LoVo (cell line): ENCODE data around the gene FYB2.
"Not testable (repeated sequence)": the region's sequence is repeated elsewhere in the genome, so short reads cannot be mapped to it uniquely, and the experiment has no call there.

Experiments
- DNase-seq: peaks from one replicate; pipeline ENCODE4 v3.0.0-alpha.2; 2016; ENCODE audit warnings: low spot score

Gene FYB2

GRCh38 chr1:56790036-56790435 is 29.2 kb downstream of the FYB2 start:
- DNase-seq, result no peak

GRCh38 chr1:56788588-56788987 is 30.6 kb downstream of the FYB2 start:
- DNase-seq, result peak; percentile 32

DNA sequence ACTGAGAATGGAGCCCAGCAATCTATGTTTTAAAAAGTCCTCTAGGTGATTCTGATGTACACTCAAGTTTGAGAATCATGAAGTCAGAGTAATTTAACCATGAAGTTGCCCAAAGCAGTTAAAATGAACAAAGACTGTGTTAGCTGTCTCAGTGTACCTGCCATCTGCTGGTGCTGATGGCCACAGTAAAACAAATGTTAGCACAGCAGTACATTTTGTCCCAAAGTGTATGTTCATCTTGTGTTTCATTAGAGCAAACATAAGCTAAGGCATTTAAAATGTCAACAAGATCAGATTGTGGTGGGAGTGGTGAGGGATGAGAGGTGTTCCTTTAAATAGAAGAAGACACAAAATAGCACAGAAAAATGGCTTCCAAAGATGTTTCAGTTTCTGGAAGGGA is 31.1 kb downstream of the FYB2 start:
- DNase-seq, result no peak

DNA sequence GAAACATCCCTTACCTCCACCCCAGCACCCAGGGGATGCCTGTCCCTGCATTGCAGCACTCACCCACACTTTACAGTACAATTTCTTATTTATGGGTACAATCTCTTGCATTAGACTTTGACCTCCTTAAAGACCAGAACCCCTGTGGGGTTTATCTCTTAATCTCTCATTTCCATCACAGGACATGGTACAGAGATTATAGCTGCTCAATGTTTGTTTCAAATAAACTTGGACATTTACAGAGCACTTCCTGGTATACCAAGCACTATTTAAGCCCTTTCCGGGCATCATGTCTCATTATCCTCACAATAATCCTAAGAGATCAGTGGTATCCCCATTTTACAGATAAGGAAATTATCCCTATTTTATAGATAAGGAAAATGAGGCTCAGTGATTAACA is 31.9 kb downstream of the FYB2 start:
- DNase-seq, result peak; percentile 4

- no peak for DNase-seq
Observed at GRCh38 chr1:56782773-56783172, 36.4 kb downstream of the FYB2 start.

DNA sequence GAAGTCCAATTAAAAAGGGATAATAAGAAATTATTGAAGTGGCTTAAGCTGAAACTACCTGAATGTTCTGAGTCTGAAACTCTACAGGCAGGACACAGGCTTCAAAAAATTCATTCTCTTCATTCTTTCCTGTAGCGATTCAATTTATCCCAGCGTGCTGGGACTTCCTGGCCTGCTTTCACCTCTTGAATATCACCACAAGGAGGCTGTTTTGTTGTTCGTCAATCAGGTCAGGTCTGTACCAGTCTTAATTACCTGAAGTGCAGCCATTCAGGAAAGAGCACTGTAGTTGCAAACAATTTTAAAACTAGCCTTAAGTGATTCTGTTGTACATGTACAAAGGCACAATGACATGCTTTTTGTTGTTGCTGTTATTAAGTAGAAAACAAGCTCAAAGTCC is 38.4 kb downstream of the FYB2 start:
- no peak for DNase-seq

- no peak for DNase-seq
Observed at GRCh38 chr1:56780128-56780750, 39.0 kb downstream of the FYB2 start.

DNA sequence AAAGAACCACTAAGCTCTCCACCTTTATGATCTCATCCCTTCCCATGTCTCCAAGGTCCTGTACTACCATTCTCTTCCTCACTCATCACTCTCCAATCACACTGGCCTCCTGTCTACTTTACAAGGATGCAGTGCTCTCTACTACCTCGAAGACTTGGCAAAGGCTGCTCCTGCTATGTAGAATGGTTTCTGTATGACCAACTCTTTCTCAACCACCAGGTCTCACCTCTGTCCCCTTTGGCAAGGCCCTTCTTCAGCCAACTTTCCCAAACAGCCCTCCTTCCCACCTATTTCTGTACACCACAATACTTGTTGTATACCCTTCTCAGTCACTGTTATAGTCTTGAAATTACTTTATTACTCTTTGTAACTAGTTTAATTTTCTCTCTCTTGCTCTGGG is 41.2 kb downstream of the FYB2 start:
- DNase-seq, result no peak

GRCh38 chr1:56774732-56775131 is 44.5 kb downstream of the FYB2 start:
- DNase-seq, result not testable (repeated sequence)

DNA sequence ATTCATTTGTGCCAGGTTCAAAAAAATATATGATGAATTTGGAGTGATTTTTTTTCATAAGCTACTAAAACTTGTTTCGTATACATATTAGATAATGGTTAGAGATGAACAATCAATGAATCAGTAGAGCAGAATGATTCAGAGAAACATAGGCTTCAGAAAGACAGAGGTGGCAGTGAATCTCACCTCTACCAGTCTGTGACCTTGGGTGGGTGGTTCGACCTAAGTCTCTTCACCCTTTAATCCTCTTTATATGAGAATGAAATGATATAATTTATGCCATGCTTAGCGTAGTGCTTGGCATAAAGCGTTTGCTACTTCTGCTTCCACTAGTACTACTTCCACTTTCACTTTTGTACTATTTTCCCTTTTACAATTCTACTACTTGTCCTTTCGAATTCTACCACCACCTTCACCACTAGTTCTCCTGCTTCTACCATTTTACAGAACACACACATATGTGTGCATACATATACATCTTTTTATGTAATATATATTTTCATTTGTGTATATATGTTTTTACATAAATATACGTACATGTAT is 45.1 kb downstream of the FYB2 start:
- DNase-seq, result no peak

DNA sequence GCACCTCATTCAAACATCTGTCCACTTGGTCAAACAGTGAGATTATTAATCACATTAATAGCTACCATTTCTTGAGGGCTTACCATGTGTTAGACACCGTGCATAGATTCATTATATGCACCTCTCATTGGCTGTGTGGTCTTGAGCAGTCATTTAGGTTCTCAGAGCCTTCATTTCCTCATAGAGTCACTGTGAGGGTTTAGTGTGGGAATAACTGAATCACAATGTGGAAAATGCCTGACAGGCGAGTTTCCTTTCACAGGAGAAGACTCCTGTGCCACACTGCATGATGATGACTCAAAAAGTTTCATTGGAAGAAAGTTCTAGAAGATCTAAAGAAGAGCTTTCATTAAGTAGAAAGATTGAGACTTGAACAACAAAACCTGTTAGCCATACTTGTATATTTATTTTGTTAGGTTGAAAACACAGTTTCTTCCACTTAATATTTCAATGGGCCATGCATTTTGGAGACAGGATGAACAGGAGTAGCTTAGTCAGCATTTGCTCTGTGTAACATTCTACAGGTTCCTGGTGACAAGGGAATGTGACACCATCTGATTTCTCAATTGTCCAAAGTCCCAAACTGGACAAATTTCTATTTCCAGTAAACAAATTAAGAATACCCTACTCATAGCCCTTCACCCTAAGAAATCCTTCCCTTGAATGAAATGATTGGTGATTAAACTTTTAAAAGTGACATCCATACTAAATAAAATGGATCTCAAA is 45.7 kb downstream of the FYB2 start:
- no peak for DNase-seq

DNA sequence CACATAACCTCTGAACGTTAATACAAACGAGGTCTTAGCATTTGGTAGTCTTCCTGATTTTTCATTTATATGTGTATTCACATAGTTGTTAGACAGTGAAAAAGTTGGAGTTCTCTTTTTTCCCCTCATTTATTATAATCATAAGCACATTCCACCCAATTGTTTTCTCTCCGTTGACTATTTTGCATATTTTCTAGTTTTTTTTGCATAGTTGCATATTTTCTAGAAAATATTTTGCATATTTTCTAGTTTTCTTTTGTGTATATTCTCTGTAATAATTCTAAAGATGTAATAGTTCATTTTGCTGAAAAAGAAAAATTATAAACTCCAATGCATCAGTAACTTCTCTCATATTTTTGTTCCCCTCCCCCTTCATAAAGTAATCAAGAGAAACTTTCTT is 47.5 kb downstream of the FYB2 start:
- no peak for DNase-seq

DNA sequence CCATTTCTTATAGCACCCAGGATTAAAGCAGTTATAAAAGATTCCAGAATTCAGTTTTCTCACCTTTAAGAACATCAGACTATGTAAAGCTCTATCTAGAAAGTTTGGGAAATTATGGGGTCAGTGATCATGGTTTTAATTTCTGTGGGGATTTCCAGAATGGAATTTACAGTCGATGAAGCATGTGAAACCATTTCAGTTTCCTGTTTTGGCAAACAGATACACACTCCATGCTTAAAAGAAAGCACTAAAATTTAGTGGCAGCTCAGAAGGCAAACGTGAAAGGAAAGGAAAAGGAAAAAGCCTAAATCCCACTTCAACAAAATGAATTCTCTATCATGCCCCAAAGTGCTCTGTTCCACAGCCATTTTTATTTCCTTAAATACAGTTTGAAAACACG is 60.4 kb downstream of the FYB2 start:
- no peak for DNase-seq

GRCh38 chr1:56758135-56758534 is 61.1 kb downstream of the FYB2 start:
- peak; percentile 25 for DNase-seq

GRCh38 chr1:56755911-56756310 is 63.3 kb downstream of the FYB2 start:
- DNase-seq, result no peak

DNA sequence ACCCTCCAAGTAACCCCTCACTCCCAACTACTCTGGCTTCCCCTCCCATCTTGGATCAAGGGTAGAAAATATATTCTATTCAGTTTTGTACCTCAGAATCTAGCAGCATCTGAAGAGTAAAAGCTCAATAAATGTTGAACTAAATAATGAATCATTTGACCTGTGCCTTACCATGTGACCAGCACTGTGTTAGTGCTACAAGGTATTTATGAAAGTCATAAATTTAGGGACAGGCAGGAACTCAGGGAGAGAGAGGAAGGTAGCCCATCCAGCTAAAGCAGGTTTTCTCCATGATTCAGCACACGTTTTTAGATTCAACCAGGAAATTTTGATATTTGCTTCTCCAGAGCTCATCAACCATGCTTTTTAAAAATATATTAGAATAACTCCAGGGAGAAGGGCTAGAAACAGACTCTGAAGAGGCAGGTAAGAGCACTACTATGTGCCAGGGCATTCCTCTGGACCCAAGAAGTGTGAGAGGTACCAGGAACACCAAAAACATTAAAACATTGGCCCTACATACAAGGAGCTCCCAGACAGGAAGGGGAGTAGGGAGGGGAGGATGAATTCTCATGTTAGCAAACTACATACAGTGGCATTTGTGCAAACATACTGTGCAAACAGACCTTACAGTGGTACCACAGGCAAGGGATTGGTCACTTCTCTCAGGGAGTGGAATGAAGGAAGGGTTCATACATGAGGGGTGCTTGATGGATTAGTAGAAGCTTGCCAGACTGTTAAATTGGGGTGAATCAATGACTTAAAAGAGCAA is 64.3 kb downstream of the FYB2 start:
- peak; percentile 15 for DNase-seq

DNA sequence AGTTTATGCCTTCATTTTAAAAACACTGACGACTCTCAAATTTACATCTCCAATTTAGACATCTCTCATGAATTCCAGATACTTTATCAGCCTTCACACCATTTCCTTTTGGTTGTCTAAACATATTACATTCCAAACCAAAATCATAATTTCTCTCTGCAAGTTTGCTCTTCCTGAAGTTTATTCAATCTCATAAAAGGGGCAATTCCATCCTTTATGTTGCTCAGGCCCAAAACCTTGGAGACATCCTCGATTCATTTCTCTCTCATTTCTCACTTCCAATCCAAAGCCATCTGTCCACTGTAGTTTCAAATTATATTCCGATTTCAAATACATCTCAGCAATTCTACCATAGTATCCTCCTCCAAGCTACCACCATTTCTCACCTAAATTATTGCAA is 74.0 kb downstream of the FYB2 start:
- DNase-seq, result no peak

DNA sequence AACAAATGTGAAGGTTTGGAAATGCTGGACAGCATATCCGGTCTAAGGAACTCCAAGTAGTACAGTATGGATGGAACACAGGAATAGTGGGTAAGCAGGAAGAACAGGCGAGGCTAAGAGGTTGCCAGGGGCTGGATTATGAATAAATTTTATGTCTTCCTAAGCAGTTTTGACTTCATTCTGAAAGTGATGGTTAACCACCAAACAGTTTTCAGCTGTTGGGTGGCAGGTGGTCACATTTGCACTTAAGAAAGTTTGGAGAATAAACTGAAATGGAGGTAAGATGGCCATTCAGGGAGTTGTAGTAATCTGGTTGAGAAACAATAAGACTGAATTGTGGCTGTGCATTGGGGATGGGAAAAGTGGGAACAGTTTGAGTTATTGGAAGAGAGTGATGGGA is 90.2 kb downstream of the FYB2 start:
- DNase-seq, result no peak

DNA sequence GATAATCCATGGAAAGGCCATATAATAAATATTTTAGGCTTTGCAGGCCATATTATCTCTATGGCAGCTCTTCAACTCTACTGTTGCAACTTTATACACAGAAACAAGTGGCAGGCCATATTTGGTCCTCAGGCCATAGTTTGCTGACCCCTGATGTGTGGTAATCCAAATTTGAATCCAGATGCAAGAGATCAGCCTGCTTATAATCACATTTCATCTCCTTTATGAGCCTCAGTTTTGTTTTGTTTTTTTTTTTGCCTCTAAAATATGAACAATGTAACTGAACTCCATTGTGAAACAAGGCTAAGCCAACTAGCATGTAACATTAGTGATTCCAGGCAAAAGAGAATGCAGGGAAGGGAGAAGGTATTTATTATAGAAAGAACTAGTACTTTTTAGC is 92.5 kb downstream of the FYB2 start:
- DNase-seq, result no peak

GRCh38 chr1:56719171-56719570 is 100.0 kb downstream of the FYB2 start:
- DNase-seq, result no peak

- no peak for DNase-seq
Observed at GRCh38 chr1:56715156-56715555, 104.0 kb downstream of the FYB2 start.

DNA sequence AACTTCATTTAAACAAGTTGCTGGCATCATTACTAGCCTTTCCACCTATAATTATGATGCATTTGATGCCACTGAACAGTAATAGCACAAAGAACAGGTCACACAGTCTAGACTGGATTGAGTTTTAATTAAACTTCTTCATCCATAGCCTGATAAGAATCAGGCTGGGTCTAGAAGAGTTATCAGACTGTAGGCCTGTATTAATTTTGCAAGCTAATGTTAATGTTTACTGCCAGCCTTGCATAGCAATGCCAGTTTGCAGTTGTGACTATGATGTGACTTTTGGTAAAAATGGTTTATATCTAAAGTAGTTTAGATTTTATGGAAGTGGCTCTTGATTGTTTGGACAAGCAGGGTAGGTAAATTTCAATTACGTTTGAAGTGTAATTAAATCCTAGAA is 106.1 kb downstream of the FYB2 start:
- no peak for DNase-seq

- no peak for DNase-seq
Observed at GRCh38 chr1:56712150-56712549, 107.1 kb downstream of the FYB2 start.
